ENCODE data around the gene SRC.

SRC gene

GRCh38 chr20:37437676-37438075 lies 91.7 kb downstream of the SRC start:
- peaks cover 0 to 4% of the 10 kb centered on the region in 2 donors for H3K9me3 ChIP-seq (ENCODE audit: control insufficient read depth in 2 of 2, low read length in 2 of 2)
- H3K36me3 ChIP-seq (ENCODE audit: control insufficient read depth in 2 of 2, insufficient read depth in 2 of 2, low read length in 2 of 2), result no peaks in the 10 kb centered on the region
- no peaks in the 10 kb centered on the region for H3K4me1 ChIP-seq (ENCODE audit: control insufficient read depth, insufficient read depth, low read length)
- H3K27me3 ChIP-seq (ENCODE audit: control insufficient read depth in 1 of 2, insufficient read depth in 2 of 2, low read length in 2 of 2), result no peaks in the 10 kb centered on the region
- no peak overlapping the region for H3K27ac ChIP-seq (ENCODE audit: low read length)
- no peak overlapping the region for H3K9ac ChIP-seq (ENCODE audit: low read length in 2 of 2)
- no peak overlapping the region for H3K4me3 ChIP-seq (ENCODE audit: low read length in 2 of 2)

DNA sequence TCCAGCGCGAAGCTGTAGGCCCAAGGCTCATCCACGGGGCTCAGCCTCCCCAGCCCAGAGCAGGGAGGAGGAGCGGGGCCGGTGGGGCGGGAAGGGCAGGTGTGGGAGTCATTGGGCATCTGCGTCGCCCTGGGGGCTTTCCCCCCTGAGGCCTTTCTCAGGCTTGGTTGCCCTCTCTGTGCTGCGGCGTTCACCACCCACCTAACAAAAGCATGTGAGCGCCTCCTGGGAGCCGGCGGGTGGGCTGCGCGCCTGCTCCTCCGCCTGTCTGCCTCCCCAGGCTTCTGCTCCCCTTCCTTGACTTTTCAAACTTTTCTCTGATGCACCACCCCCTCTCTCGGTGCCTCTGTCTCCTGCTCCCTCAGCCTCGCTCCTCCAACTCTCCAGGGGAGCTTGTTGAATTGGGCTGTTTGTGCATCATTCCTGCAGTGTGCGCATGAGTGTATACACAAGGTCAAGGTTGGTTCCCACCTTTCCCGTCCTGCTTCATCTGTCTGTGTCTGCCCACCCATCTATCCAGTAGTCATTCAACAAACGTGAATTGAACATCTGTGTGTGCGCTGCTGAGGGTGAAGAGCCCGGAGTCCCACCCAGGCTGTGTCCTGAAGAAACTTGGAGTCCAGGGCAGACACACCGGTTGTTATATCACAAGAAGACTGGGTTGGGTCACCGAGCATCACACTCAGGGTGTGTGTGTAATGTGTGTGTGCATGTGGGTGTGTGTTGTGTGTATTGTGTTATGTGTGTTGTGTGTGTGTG lies 92.7 kb downstream of the SRC start:
- Histone ChIP-seq H3K9ac (ENCODE audit: low read length in 2 of 2) (no peak overlapping the region), H3K27ac (ENCODE audit: low read length) (no peak overlapping the region), H3K4me3 (ENCODE audit: low read length in 2 of 2) (no peak overlapping the region), H3K9me3 (ENCODE audit: control insufficient read depth in 2 of 2, low read length in 2 of 2) (peaks cover 0 to 4% of the 10 kb centered on the region in 2 donors), H3K4me1 (ENCODE audit: control insufficient read depth, insufficient read depth, low read length) (no peaks in the 10 kb centered on the region), H3K36me3 (ENCODE audit: control insufficient read depth in 2 of 2, insufficient read depth in 2 of 2, low read length in 2 of 2) (no peaks in the 10 kb centered on the region), H3K27me3 (ENCODE audit: control insufficient read depth in 1 of 2, insufficient read depth in 2 of 2, low read length in 2 of 2) (no peaks in the 10 kb centered on the region)

DNA sequence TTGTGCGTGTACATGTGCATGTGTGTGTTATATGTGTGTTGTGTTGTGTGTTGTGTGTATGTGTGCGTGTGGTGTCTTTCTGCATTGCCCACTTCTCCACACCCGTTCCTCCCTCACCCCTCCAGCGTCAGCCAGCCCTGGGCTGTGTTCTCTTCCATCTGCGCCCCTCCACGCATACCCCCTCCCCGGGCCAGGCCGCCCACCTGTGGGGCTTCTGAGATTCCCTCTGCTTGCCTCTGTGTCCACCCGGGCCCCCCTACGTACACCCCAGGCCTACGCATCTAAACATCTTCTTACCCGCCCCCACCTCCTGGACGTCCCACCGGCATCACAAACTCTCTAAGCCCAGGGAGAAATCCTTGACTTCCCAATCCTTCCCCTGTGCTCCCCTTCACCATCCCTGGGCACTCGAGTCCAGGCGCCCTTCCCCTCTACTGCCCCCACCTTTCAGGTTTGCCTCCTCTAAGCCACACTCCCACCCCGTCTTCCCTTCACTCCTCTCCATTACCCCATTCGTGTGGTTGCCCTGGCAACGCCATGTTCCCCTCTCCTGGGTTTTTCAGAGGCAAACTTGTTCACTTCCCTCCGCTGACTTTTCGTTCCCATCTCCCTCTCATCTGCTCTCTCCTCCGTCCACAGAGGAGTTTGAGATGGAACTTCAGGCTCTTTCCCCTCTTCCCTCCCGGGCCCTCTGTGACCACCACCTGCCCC lies 93.4 kb downstream of the SRC start:
- Histone ChIP-seq H3K27ac (ENCODE audit: low read length) (no peak overlapping the region), H3K9me3 (ENCODE audit: control insufficient read depth in 2 of 2, low read length in 2 of 2) (peaks cover 0 to 4% of the 10 kb centered on the region in 2 donors), H3K9ac (ENCODE audit: low read length in 2 of 2) (no peak overlapping the region), H3K4me3 (ENCODE audit: low read length in 2 of 2) (no peak overlapping the region), H3K36me3 (ENCODE audit: control insufficient read depth in 2 of 2, insufficient read depth in 2 of 2, low read length in 2 of 2) (no peaks in the 10 kb centered on the region), H3K27me3 (ENCODE audit: control insufficient read depth in 1 of 2, insufficient read depth in 2 of 2, low read length in 2 of 2) (no peaks in the 10 kb centered on the region), H3K4me1 (ENCODE audit: control insufficient read depth, insufficient read depth, low read length) (no peaks in the 10 kb centered on the region)

DNA sequence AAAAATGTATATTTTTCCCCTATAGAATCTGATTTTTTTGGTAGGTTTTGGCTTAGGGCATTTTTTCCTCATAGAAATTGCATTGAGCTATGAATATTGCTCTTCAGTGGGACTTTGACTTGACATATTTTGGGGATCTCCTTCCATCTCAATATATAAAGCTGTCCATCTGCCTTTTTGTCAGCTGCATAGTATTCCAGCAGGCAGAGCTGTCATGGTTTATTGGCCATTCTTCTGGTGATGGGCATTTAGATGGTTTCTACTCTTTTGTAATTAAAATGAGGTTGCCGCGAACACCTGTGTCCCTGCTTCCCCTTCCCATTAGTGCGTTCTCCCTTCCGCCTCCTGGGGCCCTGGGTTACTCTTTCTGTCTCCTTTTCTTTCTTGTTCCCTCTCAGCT lies 95.1 kb downstream of the SRC start:
- Histone ChIP-seq H3K27ac (ENCODE audit: low read length) (no peak overlapping the region), H3K36me3 (ENCODE audit: control insufficient read depth in 2 of 2, insufficient read depth in 2 of 2, low read length in 2 of 2) (no peaks in the 10 kb centered on the region), H3K4me1 (ENCODE audit: control insufficient read depth, insufficient read depth, low read length) (no peaks in the 10 kb centered on the region), H3K9ac (ENCODE audit: low read length in 2 of 2) (no peak overlapping the region), H3K27me3 (ENCODE audit: control insufficient read depth in 1 of 2, insufficient read depth in 2 of 2, low read length in 2 of 2) (no peaks in the 10 kb centered on the region), H3K4me3 (ENCODE audit: low read length in 2 of 2) (no peak overlapping the region), H3K9me3 (ENCODE audit: control insufficient read depth in 2 of 2, low read length in 2 of 2) (no peaks in the 10 kb centered on the region)

GRCh38 chr20:37442547-37442946 lies 96.6 kb downstream of the SRC start:
- Histone ChIP-seq H3K4me3 (ENCODE audit: low read length in 2 of 2) (no peak overlapping the region), H3K27ac (ENCODE audit: low read length) (no peak overlapping the region), H3K27me3 (ENCODE audit: control insufficient read depth in 1 of 2, insufficient read depth in 2 of 2, low read length in 2 of 2) (no peaks in the 10 kb centered on the region), H3K9ac (ENCODE audit: low read length in 2 of 2) (no peak overlapping the region), H3K4me1 (ENCODE audit: control insufficient read depth, insufficient read depth, low read length) (no peaks in the 10 kb centered on the region), H3K36me3 (ENCODE audit: control insufficient read depth in 2 of 2, insufficient read depth in 2 of 2, low read length in 2 of 2) (no peaks in the 10 kb centered on the region), H3K9me3 (ENCODE audit: control insufficient read depth in 2 of 2, low read length in 2 of 2) (no peaks in the 10 kb centered on the region)

DNA sequence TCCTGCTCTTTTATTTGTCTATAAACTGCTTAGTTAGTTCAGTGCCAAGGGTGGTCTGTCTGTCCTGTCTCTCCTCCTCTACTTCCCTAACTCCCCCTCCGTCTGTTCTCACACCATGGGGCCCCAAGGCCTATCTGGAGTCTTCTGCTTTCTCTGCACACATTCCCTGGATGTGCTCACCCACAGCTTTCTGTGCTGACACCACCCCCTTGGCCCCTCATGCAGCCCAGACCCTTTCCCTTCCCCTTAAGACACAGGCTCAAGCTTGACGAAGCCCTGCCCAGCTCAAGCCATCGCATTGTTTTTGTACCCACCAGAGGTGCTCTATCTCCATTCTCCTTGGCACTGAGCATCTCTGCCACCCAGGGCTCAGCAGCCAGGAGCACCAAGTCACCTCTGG lies 97.0 kb downstream of the SRC start:
- H3K9me3 ChIP-seq (ENCODE audit: control insufficient read depth in 2 of 2, low read length in 2 of 2), result no peaks in the 10 kb centered on the region
- no peaks in the 10 kb centered on the region for H3K4me1 ChIP-seq (ENCODE audit: control insufficient read depth, insufficient read depth, low read length)
- no peaks in the 10 kb centered on the region for H3K27me3 ChIP-seq (ENCODE audit: control insufficient read depth in 1 of 2, insufficient read depth in 2 of 2, low read length in 2 of 2)
- H3K9ac ChIP-seq (ENCODE audit: low read length in 2 of 2), result no peak overlapping the region
- H3K4me3 ChIP-seq (ENCODE audit: low read length in 2 of 2), result no peak overlapping the region
- H3K27ac ChIP-seq (ENCODE audit: low read length), result no peak overlapping the region
- no peaks in the 10 kb centered on the region for H3K36me3 ChIP-seq (ENCODE audit: control insufficient read depth in 2 of 2, insufficient read depth in 2 of 2, low read length in 2 of 2)

- Histone ChIP-seq H3K27ac (ENCODE audit: low read length) (no peak overlapping the region), H3K4me3 (ENCODE audit: low read length in 2 of 2) (no peak overlapping the region), H3K9me3 (ENCODE audit: control insufficient read depth in 2 of 2, low read length in 2 of 2) (no peaks in the 10 kb centered on the region), H3K9ac (ENCODE audit: low read length in 2 of 2) (no peak overlapping the region), H3K4me1 (ENCODE audit: control insufficient read depth, insufficient read depth, low read length) (no peaks in the 10 kb centered on the region), H3K36me3 (ENCODE audit: control insufficient read depth in 2 of 2, insufficient read depth in 2 of 2, low read length in 2 of 2) (no peaks in the 10 kb centered on the region), H3K27me3 (ENCODE audit: control insufficient read depth in 1 of 2, insufficient read depth in 2 of 2, low read length in 2 of 2) (no peaks in the 10 kb centered on the region)
Measured at GRCh38 chr20:37443596-37443995, 97.7 kb downstream of the SRC start.

DNA sequence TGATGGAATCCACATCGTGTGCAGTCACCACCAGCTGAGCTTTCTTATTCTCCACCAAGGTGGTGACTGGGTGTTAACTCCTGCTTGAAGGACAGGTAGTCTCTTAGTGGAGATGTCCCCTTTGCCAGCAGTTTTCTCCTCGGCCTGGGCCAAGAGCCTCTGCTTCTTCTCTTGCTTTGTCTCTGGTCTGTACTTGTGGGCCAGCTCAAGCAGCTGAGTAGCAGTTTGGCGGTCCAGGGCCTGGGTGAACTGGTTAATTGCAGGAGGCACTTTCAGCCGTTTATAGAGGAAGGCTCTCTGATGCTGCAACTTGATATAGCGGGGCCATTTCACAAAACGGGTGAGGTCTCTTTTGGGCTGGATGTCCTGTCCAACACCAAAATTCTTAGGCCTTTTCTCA lies 99.1 kb downstream of the SRC start:
- Histone ChIP-seq H3K9me3 (ENCODE audit: control insufficient read depth in 2 of 2, low read length in 2 of 2) (no peaks in the 10 kb centered on the region), H3K27ac (ENCODE audit: low read length) (no peak overlapping the region), H3K4me1 (ENCODE audit: control insufficient read depth, insufficient read depth, low read length) (no peaks in the 10 kb centered on the region), H3K4me3 (ENCODE audit: low read length in 2 of 2) (no peak overlapping the region), H3K27me3 (ENCODE audit: control insufficient read depth in 1 of 2, insufficient read depth in 2 of 2, low read length in 2 of 2) (no peaks in the 10 kb centered on the region), H3K9ac (ENCODE audit: low read length in 2 of 2) (no peak overlapping the region), H3K36me3 (ENCODE audit: control insufficient read depth in 2 of 2, insufficient read depth in 2 of 2, low read length in 2 of 2) (no peaks in the 10 kb centered on the region)

- Histone ChIP-seq H3K9ac (ENCODE audit: low read length in 2 of 2) (no peak overlapping the region), H3K36me3 (ENCODE audit: control insufficient read depth in 2 of 2, insufficient read depth in 2 of 2, low read length in 2 of 2) (no peaks in the 10 kb centered on the region), H3K27me3 (ENCODE audit: control insufficient read depth in 1 of 2, insufficient read depth in 2 of 2, low read length in 2 of 2) (no peaks in the 10 kb centered on the region), H3K9me3 (ENCODE audit: control insufficient read depth in 2 of 2, low read length in 2 of 2) (no peaks in the 10 kb centered on the region), H3K27ac (ENCODE audit: low read length) (no peak overlapping the region), H3K4me1 (ENCODE audit: control insufficient read depth, insufficient read depth, low read length) (no peaks in the 10 kb centered on the region), H3K4me3 (ENCODE audit: low read length in 2 of 2) (no peak overlapping the region)
Measured at GRCh38 chr20:37446286-37447032, 100.5 kb downstream of the SRC start.

DNA sequence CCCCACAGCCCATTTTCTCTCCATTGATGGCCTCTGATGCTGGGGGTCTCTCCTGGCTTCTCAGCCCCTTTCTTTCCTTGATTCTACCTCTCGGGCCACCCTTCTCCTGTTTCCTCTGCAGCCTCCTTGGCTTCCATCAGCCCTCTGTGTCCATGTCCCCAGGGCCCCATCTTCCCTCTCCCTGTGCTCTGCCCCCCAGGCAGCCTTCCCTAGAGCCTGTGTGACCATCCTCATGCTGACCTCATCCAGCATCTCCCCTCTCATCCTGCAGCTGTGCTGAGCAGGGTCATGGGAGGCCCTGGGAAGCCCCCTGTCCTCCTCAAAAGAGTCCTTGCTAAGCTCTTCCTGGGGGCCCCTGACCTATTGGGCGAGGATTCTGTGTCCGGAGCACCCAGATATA lies 101.7 kb downstream of the SRC start:
- Histone ChIP-seq H3K36me3 (ENCODE audit: control insufficient read depth in 2 of 2, insufficient read depth in 2 of 2, low read length in 2 of 2) (no peaks in the 10 kb centered on the region), H3K27ac (ENCODE audit: low read length) (no peak overlapping the region), H3K27me3 (ENCODE audit: control insufficient read depth in 1 of 2, insufficient read depth in 2 of 2, low read length in 2 of 2) (no peaks in the 10 kb centered on the region), H3K9me3 (ENCODE audit: control insufficient read depth in 2 of 2, low read length in 2 of 2) (no peaks in the 10 kb centered on the region), H3K4me1 (ENCODE audit: control insufficient read depth, insufficient read depth, low read length) (no peaks in the 10 kb centered on the region), H3K4me3 (ENCODE audit: low read length in 2 of 2) (no peak overlapping the region), H3K9ac (ENCODE audit: low read length in 2 of 2) (no peak overlapping the region)
